Prostate gland (tissue), 2 donors: ENCODE data around the gene SLC24A3.

ENCODE experiments used
- CTCF ChIP-seq, 4 experiments: fragments of 200-600 bp in 2 of 4; fragments of 450-650 bp in 2 of 4; sonication (generic) in 2 of 4; IDR thresholded peaks; 1 replicate in 3 of 4; 2 replicates in 1 of 4; pipeline ENCODE4 v1.5.1; 2016 to 2019; ENCODE audit warnings: antibody characterized with exemption in 4 of 4, mild to moderate bottlenecking in 2 of 4, moderate library complexity in 2 of 4
- POLR2A ChIP-seq: fragments of 450-650 bp; IDR thresholded peaks from one replicate; pipeline ENCODE4 v1.6.1; 2016; ENCODE audit warnings: antibody characterized with exemption, mild to moderate bottlenecking

- TF ChIP-seq CTCF (IDR thresholded peaks at IDR 0.05) (no peak), POLR2A (no peak)
These were observed 124.2 kb downstream of the SLC24A3 start for GRCh38 chr20:19336631-19337030.
